HG02938 (cell line): ENCODE results near the gene BRAF.
A peak's percentile ranks its signal among the peaks of the same experiment; 100 is the strongest.
"Not testable (repeated sequence)": the region's sequence is repeated elsewhere in the genome, so short reads cannot be mapped to it uniquely, and the experiment has no call there.

ENCODE experiments used
- ATAC-seq: cut with Tn5 transposase; IDR thresholded peaks from one replicate; pipeline ENCODE4 v1.9.1; 2021; ENCODE audit warnings: mild to moderate bottlenecking, moderate library complexity; ENCODE audit not compliant: unreplicated experiment

The BRAF gene

DNA sequence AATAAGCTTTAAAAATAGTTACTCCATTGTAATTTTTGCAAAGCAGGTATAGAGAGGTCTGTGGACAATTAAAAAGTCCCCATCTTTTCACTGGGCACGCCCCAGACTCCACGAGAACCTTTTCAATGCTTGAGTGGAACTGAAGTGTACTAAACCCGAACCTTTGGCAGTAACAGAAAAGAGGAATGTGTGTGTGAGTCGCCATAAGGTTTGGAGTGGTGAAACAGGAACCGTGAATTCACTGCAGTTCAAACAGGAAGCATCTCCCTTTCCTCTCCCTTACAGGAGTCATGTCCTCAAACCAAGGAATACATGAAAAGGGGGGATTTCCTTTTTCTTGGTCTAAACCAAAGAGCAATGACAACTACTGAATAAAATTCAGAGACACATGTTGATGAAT, 205.0 kb downstream of the BRAF start:
- no peak for ATAC-seq

DNA sequence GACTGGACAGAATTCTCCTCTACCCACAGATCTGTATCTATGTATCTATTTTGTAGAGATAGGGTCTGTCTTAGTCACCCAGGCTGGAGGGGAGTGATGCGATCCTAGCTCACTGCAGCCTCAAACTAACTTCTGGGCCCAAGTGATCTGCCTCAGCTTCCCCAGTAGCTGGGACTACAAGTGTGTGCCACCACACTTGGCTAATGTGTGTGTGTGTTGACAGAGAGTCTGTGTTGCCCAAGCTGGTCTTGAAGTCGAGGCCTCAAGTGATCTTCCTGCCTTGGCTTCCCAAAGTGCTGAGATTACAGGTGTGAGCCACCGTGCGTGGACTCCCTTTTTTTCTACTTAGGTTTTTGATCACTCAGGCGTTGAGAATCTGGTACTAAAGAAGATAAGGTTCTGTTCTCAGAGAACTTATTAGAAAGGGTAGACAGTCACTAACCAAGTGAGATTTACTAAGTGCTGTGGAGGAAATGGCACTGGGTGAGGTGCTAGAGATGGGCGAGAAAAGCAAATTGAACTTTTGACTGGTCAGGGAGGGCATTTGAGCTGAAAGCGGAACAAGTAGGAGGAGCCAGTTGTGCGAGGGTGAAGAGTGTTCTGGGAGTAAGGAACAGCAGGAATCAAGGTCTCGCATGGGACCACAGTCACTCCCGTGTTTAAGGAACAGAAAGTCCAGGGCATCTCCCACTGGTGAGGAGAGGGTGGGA, 210.2 kb downstream of the BRAF start:
- ATAC-seq = no peak

DNA sequence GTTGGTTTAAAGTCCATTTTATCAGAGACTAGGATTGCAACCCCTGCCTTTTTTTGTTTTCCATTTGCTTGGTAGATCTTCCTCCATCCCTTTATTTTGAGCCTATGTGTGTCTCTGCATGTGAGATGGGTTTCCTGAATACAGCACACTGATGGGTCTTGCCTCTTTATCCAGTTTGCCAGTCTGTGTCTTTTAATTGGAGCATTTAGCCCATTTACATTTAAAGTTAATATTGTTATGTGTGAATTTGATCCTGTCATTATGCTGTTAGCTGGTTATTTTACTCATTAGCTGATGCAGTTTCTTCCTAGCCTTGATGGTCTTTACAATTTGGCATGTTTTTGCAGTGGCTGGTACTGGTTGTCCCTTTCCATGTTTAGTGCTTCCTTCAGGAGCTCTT, 212.3 kb downstream of the BRAF start:
- ATAC-seq = not testable (repeated sequence)

DNA sequence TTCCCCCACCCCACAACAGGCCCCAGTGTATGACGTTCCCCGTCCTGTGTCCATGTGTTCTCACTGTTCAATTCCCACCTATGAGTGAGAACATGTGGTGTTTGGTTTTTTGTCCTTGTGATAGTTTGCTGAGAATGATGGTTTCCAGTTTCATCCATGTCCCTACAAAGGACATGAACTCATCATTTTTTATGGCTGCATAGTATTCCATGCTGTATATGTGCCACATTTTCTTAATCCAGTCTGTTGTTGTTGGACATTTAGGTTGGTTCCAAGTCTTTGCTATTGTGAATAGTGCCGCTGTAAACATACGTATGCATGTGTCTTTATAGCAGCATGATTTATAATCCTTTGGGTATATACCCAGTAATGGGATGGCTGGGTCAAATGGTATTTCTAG, 216.0 kb downstream of the BRAF start:
- not testable (repeated sequence) for ATAC-seq

DNA sequence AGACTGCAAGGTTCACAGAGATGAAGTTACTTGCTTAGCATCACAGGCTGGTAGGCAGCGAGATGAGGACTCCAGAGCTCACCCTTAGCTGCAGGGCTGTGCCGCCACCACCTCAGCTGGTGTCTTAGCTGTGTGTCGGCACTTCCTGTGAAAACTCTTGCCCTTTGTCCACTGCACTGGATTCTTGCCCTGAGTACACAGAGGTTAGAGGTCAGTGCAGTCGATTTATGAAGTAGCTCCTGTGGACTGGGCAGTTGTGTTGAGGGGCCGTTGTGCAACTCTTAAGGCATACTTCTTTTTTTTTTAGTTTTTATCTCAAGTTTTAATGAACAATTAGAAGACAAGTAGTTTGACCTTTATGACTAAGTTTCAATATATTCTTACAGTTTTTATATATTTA, 217.6 kb downstream of the BRAF start:
- ATAC-seq = no peak

DNA sequence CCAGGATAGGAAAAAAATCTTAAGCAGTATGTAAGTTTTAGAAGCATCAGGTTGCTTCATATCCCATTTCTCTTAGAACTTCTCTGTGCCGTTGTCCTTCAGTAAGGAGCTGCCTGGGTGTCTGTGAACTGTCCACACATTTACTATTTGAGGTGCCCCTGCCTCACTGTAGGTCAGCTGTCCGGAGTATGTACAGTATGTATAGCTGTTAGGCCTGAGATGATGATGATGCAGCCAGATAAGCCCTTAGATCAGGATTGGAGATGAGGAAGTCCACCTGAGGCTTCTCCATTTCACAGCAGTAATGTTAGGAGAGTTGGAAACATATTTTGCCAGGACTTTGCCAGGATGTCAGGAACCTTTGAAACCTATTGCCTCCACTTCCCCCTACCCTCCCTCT, 220.5 kb downstream of the BRAF start:
- no peak for ATAC-seq

DNA sequence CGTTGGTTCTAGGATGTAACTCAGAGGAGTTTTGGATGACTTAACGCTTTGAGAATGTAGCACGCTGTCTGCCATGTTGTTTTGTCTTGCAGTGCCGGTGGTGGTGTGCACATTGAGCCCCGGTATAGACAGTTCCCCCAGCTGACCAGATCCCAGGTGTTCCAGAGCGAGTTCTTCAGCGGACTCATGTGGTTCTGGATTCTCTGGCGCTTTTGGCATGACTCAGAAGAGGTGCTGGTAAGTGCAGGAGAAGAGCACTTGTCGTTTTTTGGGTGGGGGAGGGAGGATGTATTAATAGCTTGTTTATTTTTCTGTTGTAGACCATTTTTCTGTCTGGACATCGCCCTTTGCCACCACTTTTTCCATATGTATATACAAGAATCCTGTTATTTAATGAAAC, 222.0 kb downstream of the BRAF start:
- ATAC-seq = no peak

DNA sequence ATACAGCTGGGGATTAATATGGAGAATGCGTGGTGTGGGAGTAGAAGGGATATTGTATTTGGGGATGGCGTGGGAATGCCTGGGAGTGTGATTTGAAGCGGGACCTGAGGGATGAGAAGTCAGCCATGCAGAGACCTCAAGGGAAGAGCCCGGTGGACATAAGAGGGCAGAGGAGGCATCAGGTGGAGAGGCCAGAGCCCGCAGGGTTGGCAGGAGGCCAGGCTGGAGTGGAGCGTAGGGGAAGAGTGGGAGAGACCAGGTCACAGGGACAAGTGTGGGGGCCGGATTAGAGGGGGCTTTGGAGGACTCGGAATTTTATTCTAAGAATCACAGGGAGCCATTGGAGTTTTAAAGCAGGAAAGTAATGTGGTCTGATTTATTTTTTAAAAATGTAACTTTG, 226.3 kb downstream of the BRAF start:
- no peak for ATAC-seq

DNA sequence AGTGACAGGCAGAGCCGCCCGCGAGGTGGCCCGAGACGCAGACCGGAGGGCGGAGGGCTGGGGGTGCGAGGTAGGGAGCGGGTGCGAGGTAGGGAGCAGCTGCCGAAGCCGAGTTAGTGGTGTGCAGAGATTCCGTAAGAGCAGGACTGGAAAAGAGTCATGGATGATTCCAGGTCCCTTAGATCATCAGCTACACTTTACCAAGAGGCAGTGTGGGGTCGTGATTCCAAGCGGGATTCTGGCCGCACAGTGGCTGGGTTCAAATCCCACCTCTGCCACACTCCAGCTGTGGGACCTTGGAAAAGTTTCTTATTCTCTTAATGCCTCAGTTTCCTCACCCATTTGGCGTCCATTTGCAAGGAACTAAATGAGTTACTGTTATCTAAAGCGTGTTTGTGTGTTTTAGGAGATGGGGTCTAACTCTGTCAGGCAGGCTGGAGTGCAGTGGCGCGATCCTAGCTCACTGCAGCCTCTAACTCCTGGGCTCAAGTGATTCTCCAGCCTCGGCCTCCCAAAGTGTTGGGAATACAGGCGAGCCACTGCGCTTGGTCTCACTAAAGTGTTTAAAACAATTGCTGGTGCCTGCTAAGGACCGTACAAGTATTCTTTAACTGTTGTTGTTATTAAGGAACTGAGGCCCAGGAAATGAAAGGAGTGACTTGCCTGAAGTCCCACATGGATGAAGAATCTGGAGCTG, 227.1 kb downstream of the BRAF start:
- no peak for ATAC-seq

DNA sequence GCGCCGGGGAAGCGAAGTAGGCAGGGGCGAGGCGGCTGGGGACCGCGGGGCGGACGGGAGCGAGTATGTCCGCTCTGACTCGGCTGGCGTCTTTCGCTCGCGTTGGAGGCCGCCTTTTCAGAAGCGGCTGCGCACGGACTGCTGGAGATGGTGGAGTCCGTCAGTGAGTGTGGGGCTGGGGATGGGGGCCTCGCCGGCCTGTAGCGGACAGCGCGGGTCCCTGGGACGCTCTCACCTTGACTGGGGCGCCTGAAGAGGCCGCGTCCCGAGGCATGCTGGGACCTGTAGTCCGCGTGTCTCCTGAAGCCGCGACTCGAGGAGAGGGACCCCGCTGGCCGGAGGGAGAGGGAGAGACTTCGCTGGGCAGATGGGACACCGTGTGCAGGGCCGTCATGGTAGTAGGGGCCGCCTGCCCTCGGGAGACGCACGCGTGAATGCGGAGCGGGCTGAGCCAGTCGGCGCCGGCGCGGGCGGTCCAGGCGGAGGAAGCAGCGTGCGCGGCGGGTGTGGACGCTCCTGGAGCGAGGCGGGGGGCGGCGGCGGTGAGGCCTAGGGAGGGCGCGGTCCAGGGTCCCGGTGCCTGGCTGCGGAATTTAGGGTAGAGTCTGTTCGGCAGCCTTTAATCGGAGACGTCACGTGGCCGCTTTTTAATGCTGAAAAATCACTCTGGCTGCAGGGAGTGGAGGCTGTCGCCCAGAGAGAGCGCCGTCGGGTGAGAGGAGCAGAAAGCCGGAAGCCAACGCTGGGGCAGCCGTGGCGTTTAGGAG, 227.9 kb downstream of the BRAF start, which contains the start of gene NDUFB2:
Gene NDUFB2, plus strand, starts transcription at position 29 of the 767 bp plus-strand sequence. Its CDS starts 37 bp downstream, at position 66.
- peak; percentile 88 for ATAC-seq

DNA sequence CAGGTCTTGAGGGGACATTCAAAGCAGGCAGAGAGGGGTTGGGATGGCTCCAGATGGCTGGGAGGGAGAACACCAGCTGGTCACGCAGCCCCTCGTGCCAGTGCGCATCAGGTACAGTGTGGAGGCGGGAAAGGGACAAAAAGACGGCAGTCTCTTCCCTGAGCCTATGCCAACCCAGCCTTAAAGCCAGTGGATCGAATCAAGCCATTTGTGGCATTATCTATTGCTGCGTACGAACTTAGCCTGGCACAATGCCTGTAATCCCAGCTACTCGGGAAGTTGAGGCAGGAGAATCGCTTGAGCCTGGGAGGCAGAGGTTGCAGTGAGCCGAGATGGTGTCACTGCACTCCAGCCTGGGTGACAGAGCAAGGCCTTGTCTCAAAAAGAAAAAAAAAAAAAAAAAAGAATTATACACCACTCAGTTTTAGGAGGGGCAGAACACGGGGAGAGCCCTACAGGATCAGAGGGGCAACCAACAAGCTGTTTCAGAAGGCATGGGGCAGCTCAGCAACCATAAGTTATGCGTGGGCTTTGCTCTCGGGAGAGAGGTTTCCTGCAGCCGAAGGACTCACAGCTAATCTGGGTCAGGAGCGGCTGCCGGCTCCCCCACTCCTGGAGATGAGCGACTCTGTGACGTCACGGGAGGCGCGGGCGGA, 228.6 kb downstream of the BRAF start:
- ATAC-seq = peak; percentile 5

DNA sequence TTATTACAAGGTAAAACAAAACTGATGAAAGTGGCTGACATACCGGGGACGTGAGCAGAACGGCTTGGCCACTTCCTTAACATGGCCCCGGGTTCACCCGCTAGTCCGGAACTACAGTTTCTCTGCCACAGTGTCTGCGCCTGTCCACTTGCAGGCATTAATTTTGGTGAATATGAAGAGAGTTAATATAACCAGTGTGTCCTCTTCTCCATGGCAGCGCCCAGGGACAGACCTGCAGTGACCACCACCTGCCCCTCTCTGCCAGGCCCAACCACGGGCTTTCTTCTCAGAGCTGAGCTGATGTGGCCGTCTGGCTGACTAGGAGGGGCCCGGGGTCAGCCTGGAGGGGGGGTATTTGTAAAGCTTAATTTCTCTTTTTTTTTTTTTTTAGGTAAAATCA, 229.3 kb downstream of the BRAF start:
- no peak for ATAC-seq

DNA sequence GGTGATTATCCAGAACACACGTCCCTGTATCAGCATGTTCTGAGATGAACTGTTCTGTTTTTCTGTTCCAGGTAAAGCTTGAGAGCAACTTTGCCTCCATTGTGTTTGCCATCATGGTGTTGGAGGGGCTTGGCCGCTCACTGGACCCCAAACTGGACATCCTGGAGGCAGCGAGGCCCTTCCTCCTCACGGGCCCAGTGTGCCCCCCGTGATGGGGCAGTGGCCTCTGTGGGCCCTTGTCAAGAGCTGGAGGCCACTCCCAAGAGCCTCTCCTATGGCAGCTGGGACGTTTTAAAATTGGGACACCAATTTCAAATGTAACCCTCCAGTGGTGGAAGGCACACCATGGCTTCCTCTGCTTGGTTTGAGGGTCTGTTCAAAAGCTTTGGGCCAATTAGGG, 230.1 kb downstream of the BRAF start:
- ATAC-seq = no peak

DNA sequence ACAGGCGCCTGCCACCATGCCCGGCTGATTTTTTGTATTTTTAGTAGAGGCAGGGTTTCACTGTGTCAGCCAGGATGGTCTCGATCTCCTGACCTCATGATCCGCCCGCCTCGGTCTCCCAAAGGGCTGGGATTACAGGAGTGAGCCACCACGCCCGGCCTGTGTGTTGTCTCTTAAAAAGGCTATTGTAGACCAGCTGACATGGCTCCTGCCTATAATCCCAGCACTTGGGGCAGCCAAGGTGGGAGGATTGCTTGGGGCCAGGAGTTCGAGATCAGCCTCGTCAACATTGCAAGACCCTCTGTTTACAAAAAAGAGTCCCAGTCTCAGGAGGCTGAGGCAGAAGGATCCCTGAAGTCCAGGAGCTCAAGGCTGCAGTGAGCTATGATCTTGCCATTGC, 230.9 kb downstream of the BRAF start:
- ATAC-seq = not testable (repeated sequence)

DNA sequence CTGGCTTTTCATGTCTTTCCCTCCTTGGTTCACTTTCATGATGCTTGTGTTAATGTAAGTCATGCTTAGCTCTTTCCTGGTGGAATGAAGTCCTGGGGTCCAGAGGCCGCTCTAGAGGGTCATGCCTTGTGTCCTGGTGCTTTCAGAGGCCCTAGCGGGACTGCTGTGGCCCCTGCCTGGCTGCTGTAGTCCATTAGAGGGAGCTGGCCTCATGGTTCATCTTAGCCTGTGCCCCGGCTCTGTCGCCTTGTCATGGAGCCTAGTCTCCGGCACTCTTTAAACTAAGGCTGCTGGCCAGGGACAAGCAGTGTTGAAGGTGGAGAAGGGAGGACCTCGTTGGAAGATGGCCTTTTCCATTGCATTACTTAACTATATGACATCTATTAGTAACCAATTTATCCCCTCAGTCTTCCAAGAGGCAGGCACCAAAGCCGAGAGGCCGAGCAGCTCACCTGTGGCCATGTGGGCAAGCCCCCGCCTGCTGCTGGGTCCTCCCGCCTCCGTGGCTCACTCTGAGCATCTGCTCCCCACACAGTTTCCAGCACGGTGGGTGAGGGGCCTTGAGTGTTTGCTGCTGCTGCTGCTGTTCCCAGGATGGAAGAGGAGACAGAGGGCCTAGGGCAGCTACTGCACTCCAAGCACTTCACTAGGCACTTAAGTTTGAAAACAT, 233.2 kb downstream of the BRAF start:
- no peak for ATAC-seq

DNA sequence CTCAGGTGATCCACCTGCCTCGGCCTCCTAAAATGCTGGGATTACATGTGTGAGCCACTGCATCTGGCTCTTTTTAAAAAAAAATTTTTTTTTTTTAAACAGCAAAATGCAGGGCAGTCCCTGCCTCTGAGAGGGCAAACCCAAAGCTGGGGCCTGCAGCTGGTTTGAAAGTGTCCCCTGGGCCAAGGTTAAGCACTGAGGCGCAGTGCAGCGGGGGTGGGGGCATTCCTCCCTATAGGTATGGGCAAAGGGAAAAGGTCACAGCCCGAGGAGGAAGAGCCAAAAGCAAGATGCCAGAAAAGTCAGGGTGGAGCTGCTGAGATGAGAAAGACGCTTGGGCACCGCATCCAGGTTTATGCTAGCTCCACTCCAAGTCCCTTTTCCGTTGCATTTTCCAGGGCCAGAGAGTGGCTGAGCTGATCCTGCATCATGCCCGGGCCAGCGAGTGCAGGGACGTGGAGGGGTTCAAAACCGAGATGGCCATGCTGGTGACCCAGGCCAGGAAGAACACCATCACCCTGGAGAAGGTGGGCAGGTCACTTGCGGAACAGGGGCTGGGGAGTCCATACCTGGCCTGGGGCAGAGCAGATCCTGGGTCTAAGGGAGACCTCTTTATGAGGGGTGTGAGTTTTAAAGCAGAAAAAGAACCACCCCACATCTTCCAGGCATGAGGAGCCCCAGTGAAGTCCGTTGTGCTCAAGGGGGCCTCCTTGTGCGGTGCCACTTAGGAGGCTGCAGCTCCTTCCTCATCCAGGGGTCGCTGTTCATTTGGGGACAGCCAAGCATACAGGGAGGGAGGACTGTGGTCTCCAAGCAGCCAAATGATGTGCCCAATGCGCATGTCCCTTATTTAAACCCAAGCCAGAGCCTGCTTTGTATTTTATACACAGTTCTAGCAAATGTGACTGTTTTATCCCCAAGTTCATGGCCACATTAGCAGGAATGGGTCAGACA, 235.3 kb downstream of the BRAF start:
- ATAC-seq = no peak

DNA sequence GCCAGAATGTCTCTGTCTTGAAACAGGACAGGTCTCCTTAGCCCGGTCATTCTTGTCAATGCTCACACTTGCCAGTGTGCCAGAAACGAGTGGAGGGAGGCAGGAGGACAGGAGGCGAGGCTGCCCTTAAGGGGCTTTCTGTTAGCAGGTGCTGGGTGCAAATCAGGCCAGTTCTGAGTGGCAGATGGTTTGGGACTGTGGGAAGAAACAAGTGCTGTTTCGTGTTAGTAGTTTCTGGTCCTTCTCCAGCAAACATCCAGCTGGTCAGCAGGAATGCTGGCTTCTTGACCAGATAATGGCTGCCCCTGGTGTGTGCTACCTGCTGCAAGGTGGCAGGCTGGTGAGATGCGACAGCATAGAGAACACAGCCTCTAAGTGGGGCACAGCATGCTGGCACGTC, 236.4 kb downstream of the BRAF start:
- ATAC-seq = no peak

DNA sequence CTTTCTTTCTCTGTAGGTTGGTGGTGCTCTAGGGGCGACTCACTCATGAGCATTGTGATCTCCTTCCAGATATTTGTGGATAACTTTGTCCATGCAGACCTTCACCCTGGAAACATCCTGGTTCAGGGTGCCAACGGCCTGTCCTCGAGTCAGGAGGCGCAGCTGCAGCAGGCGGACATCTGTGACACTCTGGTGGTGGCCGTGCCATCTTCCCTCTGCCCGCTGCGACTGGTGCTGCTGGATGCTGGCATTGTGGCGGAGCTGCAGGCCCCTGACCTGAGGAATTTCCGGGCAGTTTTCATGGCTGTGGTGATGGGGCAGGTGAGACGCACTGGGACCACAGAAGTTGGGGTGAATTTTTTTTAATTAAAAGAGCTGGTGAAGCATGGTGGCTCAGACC, 237.8 kb downstream of the BRAF start:
- ATAC-seq = no peak

DNA sequence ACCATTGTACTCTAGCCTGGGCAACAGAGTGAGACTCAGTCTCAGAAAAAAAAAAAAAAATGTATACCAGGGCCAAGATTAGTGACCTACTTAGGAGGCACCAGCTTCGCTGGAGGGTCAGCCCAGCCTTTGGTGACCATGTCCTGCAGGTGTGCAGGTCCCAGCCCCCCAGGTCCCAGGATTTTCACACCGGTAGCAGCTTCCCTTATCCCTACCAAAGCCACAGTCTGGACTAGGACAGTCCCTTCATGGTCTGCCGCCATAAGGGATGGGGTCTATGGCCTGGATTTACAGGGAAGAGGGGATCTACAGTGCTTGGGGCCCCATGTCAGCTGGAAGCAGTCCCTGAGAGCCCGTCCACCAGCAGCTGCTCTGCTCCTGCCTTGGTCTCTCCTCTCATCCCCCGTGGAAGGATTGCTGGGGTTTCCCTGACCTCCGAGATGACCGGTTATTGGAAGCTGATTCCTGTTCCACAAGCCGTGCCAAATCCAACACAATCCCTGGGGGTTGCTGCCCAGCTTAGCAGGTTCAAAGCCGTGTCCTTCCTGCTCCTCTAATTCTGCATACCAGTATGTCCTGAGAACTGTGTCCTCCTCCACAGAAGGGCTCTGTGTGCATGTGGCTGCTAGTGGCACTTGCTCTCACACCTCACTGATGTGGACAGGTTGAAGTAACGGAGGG, 239.2 kb downstream of the BRAF start:
- no peak for ATAC-seq
